ENCODE measurements around the gene PHF5A. TPM values are rescaled to one million over a fixed set of nuclear protein-coding genes. Genes with fewer than 3 reads are reported as not detected.
A peak's percentile ranks its signal among the peaks of the same experiment; 100 is the strongest.
"Not testable (repeated sequence)": the region's sequence is repeated elsewhere in the genome, so short reads cannot be mapped to it uniquely, and the experiment has no call there.

PHF5A gene
- total and polyA plus RNA-seq, 12 donors: 13.3 to 41.3 (median 21.0) TPM

- DNase-seq (no peak), ATAC-seq (peak in 5 of 8 donors; percentile 16 to 38 (median 28))
- H3K4me3 ChIP-seq: no peak overlapping the region
- peak overlapping the region in 4 of 10 donors; percentile 1 to 53 (median 24) for H3K27ac ChIP-seq
- peaks cover 21 to 88% (median 67%) of the 10 kb centered on the region in 9 donors for H3K4me1 ChIP-seq
- peaks cover 0 to 96% (median 45%) of the 10 kb centered on the region in 9 donors for H3K36me3 ChIP-seq
- intact Hi-C loops (cut with DNase I): no loop called here
- TF ChIP-seq, protein P1, sequence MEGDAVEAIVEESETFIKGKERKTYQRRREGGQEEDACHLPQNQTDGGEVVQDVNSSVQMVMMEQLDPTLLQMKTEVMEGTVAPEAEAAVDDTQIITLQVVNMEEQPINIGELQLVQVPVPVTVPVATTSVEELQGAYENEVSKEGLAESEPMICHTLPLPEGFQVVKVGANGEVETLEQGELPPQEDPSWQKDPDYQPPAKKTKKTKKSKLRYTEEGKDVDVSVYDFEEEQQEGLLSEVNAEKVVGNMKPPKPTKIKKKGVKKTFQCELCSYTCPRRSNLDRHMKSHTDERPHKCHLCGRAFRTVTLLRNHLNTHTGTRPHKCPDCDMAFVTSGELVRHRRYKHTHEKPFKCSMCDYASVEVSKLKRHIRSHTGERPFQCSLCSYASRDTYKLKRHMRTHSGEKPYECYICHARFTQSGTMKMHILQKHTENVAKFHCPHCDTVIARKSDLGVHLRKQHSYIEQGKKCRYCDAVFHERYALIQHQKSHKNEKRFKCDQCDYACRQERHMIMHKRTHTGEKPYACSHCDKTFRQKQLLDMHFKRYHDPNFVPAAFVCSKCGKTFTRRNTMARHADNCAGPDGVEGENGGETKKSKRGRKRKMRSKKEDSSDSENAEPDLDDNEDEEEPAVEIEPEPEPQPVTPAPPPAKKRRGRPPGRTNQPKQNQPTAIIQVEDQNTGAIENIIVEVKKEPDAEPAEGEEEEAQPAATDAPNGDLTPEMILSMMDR (IDR thresholded peaks at IDR 0.05): no peak
- 69 to 72% methylated on average over 23 of the region's 23 CpGs for WGBS, 2 donors
- no peaks in the 10 kb centered on the region for H3K27me3 ChIP-seq
- H3K9me3 ChIP-seq: no peaks in the 10 kb centered on the region
Observed at GRCh38 chr22:41436322-41437113, 32.0 kb downstream of the PHF5A start.

DNA sequence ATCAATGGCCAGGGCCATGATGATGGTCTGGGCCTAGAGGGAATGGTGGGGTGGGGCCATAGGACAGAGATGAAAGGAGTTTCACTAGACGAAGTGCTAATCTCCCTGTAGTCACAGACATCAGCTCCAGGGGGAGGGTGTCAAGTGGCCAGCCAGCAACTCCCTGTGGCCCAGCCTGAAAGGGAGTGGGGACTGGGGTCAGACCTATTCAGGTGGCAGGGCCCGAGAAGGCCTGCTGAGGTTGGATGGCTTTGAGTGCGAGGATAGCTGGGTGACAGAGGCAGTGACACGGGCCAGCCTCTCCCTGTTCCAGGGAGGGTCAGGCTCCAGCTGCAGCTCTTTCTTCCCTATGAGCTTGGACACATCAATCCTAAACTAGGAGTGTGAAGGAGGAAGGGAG lies 32.9 kb downstream of the PHF5A start:
- Histone ChIP-seq H3K9me3 (no peaks in the 10 kb centered on the region), H3K36me3 (peaks cover 0 to 96% (median 38%) of the 10 kb centered on the region in 9 donors), H3K4me1 (peaks cover 17 to 79% (median 57%) of the 10 kb centered on the region in 9 donors), H3K27me3 (no peaks in the 10 kb centered on the region), H3K4me3 (no peak overlapping the region), H3K27ac (peak overlapping the region in 4 of 10 donors; percentile 38 to 58 (median 46))
- TF ChIP-seq, protein P1 (IDR thresholded peaks at IDR 0.05): no peak
- peak in 2 of 8 donors; percentile 2 to 4 for ATAC-seq
- intact Hi-C loops (cut with DNase I): no loop called here
- no peak for DNase-seq
- 49 to 55% methylated on average over 4 of the region's 4 CpGs for WGBS, 2 donors

- H3K27me3 ChIP-seq; intact Hi-C loops (cut with DNase I); DNase-seq; H3K9me3 ChIP-seq; H3K4me3 ChIP-seq: not testable (repeated sequence)
- ATAC-seq: peak in 3 of 8 donors; percentile 3 to 18 (median 10)
- H3K27ac ChIP-seq: peak overlapping the region in 3 of 10 donors; percentile 38 to 58 (median 38)
- WGBS, 2 donors: 66 to 88% methylated on average over 3 to 5 of the region's 5 CpGs
- H3K4me1 ChIP-seq: peaks cover 13 to 68% (median 47%) of the 10 kb centered on the region in 9 donors
- peaks cover 0 to 91% (median 34%) of the 10 kb centered on the region in 9 donors for H3K36me3 ChIP-seq
Observed at GRCh38 chr22:41434361-41435003, 34.0 kb downstream of the PHF5A start.

GRCh38 chr22:41433480-41433879 lies 35.0 kb downstream of the PHF5A start:
- peak overlapping the region in 1 of 10 donors; percentile 6 for H3K27ac ChIP-seq
- H3K4me3 ChIP-seq; intact Hi-C loops (cut with DNase I); H3K9me3 ChIP-seq; ATAC-seq; DNase-seq; H3K27me3 ChIP-seq: not testable (repeated sequence)
- peaks cover 0 to 83% (median 34%) of the 10 kb centered on the region in 9 donors for H3K36me3 ChIP-seq
- H3K4me1 ChIP-seq: peaks cover 11 to 58% (median 37%) of the 10 kb centered on the region in 9 donors
- 74 to 81% methylated on average over 1 of the region's 1 CpG for WGBS, 2 donors

- intact Hi-C loops (cut with DNase I): no loop called here
- H3K4me1 ChIP-seq: peaks cover 11 to 40% (median 29%) of the 10 kb centered on the region in 9 donors
- DNase-seq: no peak
- 72 to 81% methylated on average over 6 of the region's 6 CpGs for WGBS, 2 donors
- no peak overlapping the region for H3K4me3 ChIP-seq
- TF ChIP-seq, protein P1 (IDR thresholded peaks at IDR 0.05): no peak
- peak in 2 of 8 donors; percentile 8 to 15 for ATAC-seq
- H3K9me3 ChIP-seq: no peaks in the 10 kb centered on the region
- H3K27ac ChIP-seq: peak overlapping the region in 1 of 10 donors; percentile 47
- no peaks in the 10 kb centered on the region for H3K27me3 ChIP-seq
- H3K36me3 ChIP-seq: peaks cover 0 to 82% (median 27%) of the 10 kb centered on the region in 9 donors
Observed at GRCh38 chr22:41431656-41432055, 36.8 kb downstream of the PHF5A start.

All from heart right ventricle (tissue), 16 donors.